GM18867 (cell line): ENCODE measurements around the gene TK1.

ENCODE experiments used
- ATAC-seq: cut with Tn5 transposase; IDR thresholded peaks from one replicate; pipeline ENCODE4 v1.9.1; 2021; ENCODE audit warnings: mild to moderate bottlenecking, moderate library complexity; ENCODE audit not compliant: unreplicated experiment

Gene TK1

DNA sequence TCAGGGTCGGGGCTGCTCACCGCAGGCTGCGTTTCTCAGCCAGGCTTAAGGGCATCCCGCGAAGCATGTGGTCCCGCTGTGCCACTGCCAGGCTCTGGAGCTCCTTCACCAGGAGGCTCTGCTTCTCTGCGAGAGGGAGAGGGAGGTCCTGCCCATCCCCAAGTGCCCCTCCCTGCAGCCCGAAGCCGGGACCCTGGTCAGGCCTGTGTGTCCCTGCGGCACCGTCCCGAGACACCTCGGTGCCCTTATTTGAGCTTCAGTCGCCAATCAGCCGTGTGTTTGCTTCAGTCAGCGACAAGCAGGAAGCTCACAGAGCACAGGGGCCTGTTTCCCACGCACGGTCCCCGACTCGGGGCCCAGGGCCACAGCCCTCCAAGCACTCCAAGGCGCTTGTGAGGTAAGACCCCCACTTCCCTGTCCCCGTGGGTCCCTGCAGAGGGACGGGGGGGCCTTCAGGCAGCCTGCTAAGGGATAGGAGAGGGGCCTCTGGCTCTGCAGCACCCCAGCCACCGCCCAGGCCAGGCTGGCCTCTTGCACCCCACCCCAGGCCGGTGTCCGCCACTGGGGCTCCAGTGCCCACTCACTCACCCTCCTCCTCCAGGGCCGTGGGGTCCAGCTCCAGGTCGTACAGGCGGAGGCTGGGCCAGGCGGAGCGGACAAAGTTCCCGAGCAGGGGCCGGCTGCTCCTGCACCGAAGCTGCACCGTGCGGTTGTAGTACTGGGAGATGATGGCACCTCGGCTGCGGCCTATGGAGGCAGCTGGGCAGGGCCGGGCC is 61.5 kb downstream of the TK1 start:
- ATAC-seq = no peak

DNA sequence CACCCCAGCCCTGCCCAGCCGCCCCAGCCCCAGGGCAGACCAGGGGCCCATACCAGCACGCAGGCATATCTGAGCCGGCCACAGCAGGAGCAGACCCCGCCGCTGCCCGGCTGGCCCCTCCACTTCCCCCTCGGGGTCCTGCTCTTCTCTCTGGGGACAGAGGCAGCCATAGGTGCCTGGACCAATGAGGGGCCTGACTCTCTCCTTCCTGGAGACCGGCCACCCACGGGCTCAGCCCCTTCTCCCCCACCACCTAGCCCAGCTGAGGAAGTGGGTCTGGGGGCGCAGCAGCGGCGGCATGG is 62.1 kb downstream of the TK1 start:
- ATAC-seq = no peak
